ENCODE measurements around the gene ABCD1. TPM values are rescaled to one million over a fixed set of nuclear protein-coding genes. Genes with fewer than 3 reads are reported as not detected.

Gene ABCD1
- total RNA-seq, 1 experiment from 2014 or later, result 86.6 TPM

DNA sequence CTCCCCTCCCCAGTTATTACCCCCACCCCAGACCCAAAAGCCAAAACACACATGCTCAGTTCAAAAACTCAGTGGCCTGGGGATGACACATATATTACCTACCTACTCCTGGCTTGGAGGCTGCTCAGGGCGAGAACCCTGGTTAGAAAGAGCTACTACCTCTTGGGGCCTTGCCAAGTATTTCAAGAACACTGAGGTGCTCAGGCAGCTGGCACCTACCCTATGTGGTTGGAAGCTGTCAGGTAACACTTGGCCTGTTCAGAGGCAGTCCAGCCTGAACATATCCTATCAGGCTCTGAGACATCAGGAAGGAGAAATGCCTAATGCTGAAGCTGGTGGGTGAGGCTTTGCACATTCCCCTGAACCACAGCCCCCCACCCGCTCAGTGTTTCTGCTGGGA is 5.4 kb upstream of the ABCD1 start:
- ATAC-seq (no peak), DNase-seq (ENCODE audit: low read depth, low spot score) (no peak)
- POLR2A ChIA-PET, result no interaction called here
- Histone ChIP-seq H3K4me3 (ENCODE audit: low read depth in 2 of 2, low read length in 2 of 2) (no peak overlapping the region), H3K9me3 (ENCODE audit: control insufficient read depth, insufficient read depth, low read depth, low read length) (no peaks in the 10 kb centered on the region), H3K27ac (ENCODE audit: low read length) (no peak overlapping the region), H3K27me3 (ENCODE audit: control insufficient read depth, insufficient read depth, low read length) (no peaks in the 10 kb centered on the region), H3K4me1 (ENCODE audit: control insufficient read depth, insufficient read depth, low read length) (peaks cover 9% of the 10 kb centered on the region), H3K36me3 (ENCODE audit: control insufficient read depth, insufficient read depth, low read length) (peaks cover 22% of the 10 kb centered on the region)
- intact Hi-C loops (cut with micrococcal nuclease; ENCODE audit: unreplicated experiment), result no loop called here
- BruUV-seq (replicated peaks), result no TSS peak
- no peak for TF ChIP-seq CTCF (IDR thresholded peaks at IDR 0.05)
- in situ Hi-C loops (cut with HindIII; ENCODE audit: low pct_unique_long_range_greater_than_20kb, low sequenced_read_pairs), result no loop called here
- CTCF ChIA-PET, result no interaction called here

DNA sequence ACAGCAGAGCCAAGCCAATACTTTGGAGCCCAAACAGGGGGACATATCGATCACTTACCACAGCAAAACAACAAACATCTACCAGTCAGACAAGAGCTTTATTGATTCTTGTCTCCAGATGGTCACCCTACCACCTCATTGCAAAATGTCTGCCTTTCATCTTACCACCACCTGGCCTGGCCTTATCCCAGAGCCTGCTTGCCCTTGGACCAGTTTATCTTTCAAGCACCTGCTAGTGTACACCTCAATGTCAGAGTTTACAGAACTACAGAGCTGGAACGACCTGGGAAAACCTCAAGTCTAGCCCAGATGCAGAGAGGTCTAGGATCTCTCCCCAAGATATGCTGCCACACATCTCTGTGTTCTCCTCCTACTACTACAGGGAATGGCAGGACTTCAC is 5.0 kb upstream of the ABCD1 start:
- BruUV-seq (replicated peaks), result no TSS peak
- H3K4me1 ChIP-seq (ENCODE audit: control insufficient read depth, insufficient read depth, low read length), result peaks cover 9% of the 10 kb centered on the region
- POLR2A ChIA-PET, result interaction anchor here (0.5 kb wide), 1 partner anchor 8 kb away, joined by 5 read pairs; no protein-coding TSS in a partner anchor
- in situ Hi-C loops (cut with HindIII; ENCODE audit: low pct_unique_long_range_greater_than_20kb, low sequenced_read_pairs), result no loop called here
- no peaks in the 10 kb centered on the region for H3K27me3 ChIP-seq (ENCODE audit: control insufficient read depth, insufficient read depth, low read length)
- CTCF ChIA-PET, result interaction anchor here (0.6 kb wide), 1 partner anchor 32 kb away, joined by 4 read pairs; the partner anchor contains the start of gene SLC6A8
- no peak for TF ChIP-seq CTCF (IDR thresholded peaks at IDR 0.05)
- no peak for TF ChIP-seq POLR2AphosphoS5 (IDR thresholded peaks at IDR 0.05; ENCODE audit: low read depth, low read length)
- no peak for TF ChIP-seq TCF7L2 (IDR thresholded peaks at IDR 0.05; ENCODE audit: low read depth, low read length)
- TF ChIP-seq, protein P1, sequence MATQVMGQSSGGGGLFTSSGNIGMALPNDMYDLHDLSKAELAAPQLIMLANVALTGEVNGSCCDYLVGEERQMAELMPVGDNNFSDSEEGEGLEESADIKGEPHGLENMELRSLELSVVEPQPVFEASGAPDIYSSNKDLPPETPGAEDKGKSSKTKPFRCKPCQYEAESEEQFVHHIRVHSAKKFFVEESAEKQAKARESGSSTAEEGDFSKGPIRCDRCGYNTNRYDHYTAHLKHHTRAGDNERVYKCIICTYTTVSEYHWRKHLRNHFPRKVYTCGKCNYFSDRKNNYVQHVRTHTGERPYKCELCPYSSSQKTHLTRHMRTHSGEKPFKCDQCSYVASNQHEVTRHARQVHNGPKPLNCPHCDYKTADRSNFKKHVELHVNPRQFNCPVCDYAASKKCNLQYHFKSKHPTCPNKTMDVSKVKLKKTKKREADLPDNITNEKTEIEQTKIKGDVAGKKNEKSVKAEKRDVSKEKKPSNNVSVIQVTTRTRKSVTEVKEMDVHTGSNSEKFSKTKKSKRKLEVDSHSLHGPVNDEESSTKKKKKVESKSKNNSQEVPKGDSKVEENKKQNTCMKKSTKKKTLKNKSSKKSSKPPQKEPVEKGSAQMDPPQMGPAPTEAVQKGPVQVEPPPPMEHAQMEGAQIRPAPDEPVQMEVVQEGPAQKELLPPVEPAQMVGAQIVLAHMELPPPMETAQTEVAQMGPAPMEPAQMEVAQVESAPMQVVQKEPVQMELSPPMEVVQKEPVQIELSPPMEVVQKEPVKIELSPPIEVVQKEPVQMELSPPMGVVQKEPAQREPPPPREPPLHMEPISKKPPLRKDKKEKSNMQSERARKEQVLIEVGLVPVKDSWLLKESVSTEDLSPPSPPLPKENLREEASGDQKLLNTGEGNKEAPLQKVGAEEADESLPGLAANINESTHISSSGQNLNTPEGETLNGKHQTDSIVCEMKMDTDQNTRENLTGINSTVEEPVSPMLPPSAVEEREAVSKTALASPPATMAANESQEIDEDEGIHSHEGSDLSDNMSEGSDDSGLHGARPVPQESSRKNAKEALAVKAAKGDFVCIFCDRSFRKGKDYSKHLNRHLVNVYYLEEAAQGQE (IDR thresholded peaks at IDR 0.05; ENCODE audit: insufficient read depth in 1 of 2, low read depth in 2 of 2, low read length in 1 of 2), result no peak
- TF ChIP-seq SIN3A (IDR thresholded peaks at IDR 0.05; ENCODE audit: borderline replicate concordance, insufficient read depth, low read depth, low read length), result no peak
- H3K36me3 ChIP-seq (ENCODE audit: control insufficient read depth, insufficient read depth, low read length), result peaks cover 17% of the 10 kb centered on the region
- H3K4me3 ChIP-seq (ENCODE audit: low read depth in 2 of 2, low read length in 2 of 2), result no peak overlapping the region
- no peak for ATAC-seq
- no peaks in the 10 kb centered on the region for H3K9me3 ChIP-seq (ENCODE audit: control insufficient read depth, insufficient read depth, low read depth, low read length)
- no peak for DNase-seq (ENCODE audit: low read depth, low spot score)
- intact Hi-C loops (cut with micrococcal nuclease; ENCODE audit: unreplicated experiment), result no loop called here
- H3K27ac ChIP-seq (ENCODE audit: low read length), result no peak overlapping the region

All from Panc1 (cell line).